ENCODE results near the gene COX8A.
"Not testable (repeated sequence)": the region's sequence is repeated elsewhere in the genome, so short reads cannot be mapped to it uniquely, and the experiment has no call there.

Gene COX8A

DNA sequence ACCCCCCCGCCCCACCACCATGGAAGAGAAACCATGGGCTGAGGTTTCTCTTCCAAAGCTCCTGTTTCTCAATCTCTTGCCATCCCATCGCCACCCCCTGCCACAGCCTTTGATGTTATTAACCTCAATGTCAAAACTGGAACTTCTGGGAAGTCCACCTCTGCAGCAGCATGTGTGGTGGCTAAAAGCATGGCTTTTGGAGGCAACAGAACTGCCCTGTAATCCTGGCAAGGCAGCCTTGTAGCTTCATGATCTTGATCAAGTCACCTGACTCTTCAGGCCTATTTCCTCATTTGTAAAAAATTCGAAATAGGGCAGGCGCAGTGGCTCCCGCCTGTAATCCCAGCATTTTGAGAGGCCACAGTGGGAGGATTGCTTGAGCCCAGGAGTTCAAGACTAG is 3.5 kb upstream of the COX8A start:
- DNase-seq = no peak

DNA sequence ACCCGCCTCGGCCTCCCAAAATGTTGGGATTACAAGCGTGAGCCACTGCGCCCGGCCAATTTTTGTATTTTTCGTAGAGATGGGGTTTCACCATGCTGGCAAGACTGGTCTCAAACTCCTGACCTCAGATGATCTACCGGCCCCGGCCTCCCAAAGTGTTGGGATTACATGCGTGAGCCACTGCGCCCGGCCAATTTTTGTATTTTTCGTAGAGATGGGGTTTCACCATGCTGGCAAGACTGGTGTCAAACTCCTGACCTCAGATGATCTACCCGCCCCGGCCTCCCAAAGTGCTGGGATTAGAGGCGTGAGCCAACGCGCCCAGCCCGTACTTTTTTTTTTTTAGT is 535 bp upstream of the COX8A start:
- not testable (repeated sequence) for DNase-seq

GRCh38 chr11:63978551-63979239 is 4.3 kb downstream of the COX8A start:
- DNase-seq = no peak

- DNase-seq = no peak
Observed at GRCh38 chr11:63979426-63979825, 5.0 kb downstream of the COX8A start.

DNA sequence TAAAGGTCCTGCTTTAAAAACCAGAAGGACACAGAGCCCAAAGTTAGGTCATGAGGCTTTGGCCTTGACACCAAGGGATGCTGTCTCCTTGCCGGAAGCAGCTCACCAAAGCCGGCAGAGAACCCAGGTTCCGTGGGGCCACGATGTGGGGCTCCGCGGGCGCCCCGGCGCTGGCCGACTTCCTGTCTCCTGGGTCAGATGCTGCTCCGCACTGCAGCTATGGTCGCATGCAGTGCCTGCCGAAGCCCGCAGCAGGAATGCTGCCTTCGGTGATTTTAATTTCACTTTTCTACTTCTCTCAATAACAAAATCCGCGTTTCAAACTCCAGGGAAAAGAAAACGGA is 11.4 kb downstream of the COX8A start:
- DNase-seq = peak; percentile 54 to 74

GRCh38 chr11:63986156-63986931 is 11.9 kb downstream of the COX8A start, which contains the start of gene OTUB1:
OTUB1 (plus strand) TSS chr11:63986438; CDS start chr11:63986457, 19 bp downstream.
- DNase-seq = peak; percentile 84 to 87

- DNase-seq = no peak
Observed at GRCh38 chr11:63986932-63987513, 12.6 kb downstream of the COX8A start.

- DNase-seq = no peak
Observed at GRCh38 chr11:63991558-63991957, 17.1 kb downstream of the COX8A start.

GRCh38 chr11:63993100-63993499 is 18.7 kb downstream of the COX8A start:
- no peak for DNase-seq

DNA sequence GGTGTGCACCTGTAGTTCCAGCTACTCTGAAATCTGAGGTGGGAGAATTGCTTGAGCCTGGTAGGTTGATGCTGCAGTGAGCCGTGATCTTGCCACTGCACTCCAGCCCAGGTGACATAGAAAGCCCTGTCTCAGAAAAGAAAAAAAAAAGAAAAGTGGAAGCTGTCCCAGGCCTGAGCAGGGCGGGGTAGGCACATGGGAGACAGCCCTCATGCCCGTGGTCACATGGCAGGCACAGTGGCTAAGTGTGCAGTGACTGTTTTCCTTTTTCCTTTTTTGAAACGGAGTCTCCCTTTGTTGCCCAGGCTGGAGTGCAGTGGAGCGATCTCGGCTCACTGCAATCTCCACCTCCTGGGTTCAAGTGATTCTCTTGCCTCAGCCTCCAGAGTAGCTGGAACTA is 19.6 kb downstream of the COX8A start:
- DNase-seq = no peak

GRCh38 chr11:63996512-63996911 is 22.1 kb downstream of the COX8A start:
- no peak for DNase-seq

DNA sequence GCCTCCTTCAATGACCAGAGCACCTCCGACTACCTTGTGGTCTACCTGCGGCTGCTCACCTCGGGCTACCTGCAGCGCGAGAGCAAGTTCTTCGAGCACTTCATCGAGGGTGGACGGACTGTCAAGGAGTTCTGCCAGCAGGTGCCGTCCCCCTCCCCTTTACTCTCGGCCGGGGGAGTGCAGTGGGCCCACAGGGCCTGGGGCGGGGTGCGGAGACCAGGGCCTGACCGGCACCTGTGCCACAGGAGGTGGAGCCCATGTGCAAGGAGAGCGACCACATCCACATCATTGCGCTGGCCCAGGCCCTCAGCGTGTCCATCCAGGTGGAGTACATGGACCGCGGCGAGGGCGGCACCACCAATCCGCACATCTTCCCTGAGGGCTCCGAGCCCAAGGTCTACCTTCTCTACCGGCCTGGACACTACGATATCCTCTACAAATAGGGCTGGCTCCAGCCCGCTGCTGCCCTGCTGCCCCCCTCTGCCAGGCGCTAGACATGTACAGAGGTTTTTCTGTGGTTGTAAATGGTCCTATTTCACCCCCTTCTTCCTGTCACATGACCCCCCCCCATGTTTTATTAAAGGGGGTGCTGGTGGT is 22.8 kb downstream of the COX8A start:
- no peak for DNase-seq

DNA sequence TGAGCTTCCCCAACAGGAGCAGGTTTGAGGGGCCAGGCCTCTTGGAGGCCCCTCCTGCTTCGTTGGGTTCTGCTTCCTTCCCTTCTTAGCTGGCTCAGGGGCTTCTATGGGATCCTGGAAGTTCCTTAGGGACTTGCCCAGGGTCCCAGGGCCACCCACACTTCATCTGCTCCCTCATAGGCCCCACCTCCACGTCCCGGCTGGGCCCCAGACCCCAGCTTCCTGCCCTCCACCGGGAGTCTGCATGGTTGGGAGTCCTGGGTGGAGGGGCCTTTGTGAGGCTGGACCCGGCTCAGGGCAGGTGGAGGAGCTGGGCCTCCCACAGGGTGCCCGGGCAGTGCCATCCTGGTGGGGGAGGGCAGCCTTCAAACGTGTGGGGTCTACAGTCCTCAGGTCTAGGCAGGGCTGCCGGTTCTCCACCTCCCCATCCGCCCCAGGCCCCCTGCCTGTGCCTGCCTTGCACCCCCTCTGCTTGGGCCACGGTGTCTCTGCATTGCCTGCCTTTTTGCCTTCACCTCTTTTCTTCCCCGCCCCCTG is 23.4 kb downstream of the COX8A start:
- no peak for DNase-seq

DNA sequence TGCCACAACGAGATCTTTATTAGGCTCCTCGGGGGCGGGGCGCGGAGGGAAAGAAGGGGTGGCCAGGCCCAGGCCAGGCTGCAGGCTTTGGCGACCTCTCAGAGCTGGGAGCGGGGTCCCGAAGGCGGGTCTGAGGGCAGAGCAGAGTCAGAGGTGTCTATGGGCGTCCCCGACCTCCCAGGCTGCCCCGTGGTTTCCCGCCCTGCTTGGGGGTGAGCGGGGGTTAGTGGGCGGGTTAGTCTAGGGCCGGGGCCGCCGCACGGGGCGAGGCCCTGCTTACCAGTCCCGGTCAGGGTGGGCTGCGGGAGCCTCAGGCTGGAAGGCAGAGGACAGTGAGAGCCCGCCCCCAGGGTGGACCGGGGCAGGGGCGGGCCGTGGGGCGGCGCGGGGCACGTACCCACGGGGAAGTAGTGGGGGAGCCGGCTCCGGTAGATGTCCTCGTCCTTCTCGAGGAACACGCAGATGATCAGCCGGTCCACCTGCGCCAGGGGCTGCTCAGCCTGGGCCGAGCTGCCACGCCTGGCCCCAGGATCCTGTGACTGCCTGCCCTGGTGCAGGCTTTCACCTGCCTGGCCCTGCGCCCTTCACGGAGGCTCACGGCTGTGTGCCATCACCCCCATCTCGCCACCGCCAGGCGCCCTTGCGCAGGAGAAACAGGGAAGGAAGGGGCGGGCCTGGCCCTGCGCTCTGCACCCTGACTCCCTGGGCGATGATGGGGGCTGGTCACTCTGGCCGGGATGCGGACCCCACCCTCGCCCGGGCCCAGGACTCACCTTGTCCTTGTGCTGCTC is 24.3 kb downstream of the COX8A start:
- no peak for DNase-seq

GRCh38 chr11:63999349-64000025 is 25.1 kb downstream of the COX8A start:
- DNase-seq = peak; percentile 42 to 69

- DNase-seq = peak; percentile 73 to 78
Observed at GRCh38 chr11:64000026-64000739, 25.8 kb downstream of the COX8A start.

DNA sequence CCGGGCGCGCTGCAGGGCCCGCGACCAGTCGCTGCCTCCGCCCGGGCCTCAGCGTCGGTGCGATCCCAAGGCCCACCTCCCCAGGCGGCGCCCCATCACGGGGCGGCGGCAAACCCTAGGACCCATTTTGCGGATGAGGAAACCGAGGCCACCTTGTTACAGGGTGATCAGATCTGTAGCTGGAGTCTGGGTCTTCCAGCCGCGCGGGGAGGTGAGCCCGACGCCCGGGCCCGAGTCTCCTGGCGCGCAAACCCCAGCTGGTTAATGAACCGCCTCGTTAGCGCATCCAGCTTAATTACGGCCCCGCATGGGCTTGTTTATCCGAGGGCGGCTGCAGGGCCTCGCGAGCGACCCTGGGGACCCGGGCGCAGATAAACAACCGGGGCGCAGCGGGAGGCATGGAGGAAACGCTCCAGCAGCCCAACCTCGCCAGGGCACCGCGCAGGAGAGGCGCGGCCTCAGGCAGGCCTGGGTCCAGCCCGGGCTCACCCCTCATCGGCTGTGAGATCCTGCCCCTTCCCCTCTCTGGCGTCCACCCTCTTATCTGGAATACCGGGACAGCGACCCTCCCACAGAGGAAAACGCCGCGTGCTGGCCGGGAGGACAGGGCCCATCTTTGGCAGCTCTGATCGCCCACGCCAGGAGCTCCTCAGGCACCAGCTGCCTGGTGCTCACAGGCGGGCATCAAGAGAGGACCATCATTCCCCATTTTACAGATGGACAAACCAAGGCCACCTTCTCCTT is 26.5 kb downstream of the COX8A start:
- DNase-seq = no peak

GRCh38 chr11:64001484-64002420 is 27.3 kb downstream of the COX8A start:
- DNase-seq = no peak

GRCh38 chr11:64003807-64004589 is 29.6 kb downstream of the COX8A start:
- DNase-seq = no peak

All from CD4-positive, alpha-beta T cell treated with Interferon alpha-2 for 1 hour (primary cell).